GM21717 (cell line): ENCODE results near the gene ARFRP1.
A peak's percentile ranks its signal among the peaks of the same experiment; 100 is the strongest.

Experiments
- ATAC-seq: cut with Tn5 transposase; IDR thresholded peaks from one replicate; pipeline ENCODE4 v1.9.1; 2021; ENCODE audit warnings: mild to moderate bottlenecking, moderate library complexity; ENCODE audit not compliant: unreplicated experiment

The ARFRP1 gene

DNA sequence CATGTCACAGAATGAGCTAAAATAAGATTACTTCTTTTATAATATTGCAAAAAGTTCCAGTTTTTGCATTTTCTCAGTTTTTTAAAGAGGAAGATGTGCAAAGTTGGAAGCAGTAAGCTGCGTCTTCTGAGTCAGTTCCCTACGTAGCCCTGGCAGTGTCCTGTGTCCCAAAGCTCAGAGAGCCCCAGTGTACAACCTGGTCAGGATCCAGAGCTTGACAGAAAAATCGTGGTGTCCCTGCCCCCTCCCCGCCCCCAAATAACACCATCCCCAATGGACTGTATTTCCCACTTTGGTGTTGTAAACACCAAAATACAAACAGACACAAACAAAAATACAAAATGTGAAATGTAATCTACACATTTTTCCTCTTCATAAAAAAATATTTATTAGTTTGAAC, 36.4 kb upstream of the ARFRP1 start:
- no peak for ATAC-seq

DNA sequence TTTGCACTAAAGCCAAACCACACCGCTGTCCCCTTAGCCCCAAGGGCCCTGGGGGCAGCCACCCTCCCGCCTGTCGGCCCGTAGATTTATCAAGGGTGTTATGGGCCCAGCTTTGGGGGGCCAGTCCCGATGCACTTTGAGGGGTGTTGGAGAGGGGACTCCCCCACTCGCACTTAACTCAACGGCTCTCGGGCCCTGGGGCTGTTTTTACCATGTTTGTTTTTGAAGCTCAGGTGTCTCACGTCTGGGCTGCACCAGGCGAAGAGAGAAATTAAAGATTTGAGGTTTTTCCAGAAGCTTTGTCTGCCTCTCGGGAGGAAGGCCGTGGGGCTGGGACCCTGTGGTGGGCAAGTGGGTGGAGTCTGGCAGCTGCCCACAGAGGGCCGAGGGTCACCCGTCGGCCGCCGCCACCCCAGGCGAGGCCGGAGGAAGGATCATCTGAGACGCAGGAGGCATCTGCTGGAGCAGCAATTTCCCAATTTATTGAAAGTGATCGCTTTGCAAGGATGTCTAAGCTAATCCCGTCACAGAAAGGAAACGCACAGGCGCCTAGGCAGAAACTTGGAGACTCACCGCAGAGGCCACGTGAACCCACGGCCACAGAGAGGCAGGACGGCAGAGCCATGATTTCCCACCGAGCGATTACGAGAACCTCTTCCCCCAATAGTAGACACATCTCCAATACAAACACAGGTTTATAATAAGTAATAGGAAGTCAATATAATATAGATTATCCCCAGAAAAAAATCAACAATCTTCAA, 35.6 kb upstream of the ARFRP1 start:
- ATAC-seq: no peak

DNA sequence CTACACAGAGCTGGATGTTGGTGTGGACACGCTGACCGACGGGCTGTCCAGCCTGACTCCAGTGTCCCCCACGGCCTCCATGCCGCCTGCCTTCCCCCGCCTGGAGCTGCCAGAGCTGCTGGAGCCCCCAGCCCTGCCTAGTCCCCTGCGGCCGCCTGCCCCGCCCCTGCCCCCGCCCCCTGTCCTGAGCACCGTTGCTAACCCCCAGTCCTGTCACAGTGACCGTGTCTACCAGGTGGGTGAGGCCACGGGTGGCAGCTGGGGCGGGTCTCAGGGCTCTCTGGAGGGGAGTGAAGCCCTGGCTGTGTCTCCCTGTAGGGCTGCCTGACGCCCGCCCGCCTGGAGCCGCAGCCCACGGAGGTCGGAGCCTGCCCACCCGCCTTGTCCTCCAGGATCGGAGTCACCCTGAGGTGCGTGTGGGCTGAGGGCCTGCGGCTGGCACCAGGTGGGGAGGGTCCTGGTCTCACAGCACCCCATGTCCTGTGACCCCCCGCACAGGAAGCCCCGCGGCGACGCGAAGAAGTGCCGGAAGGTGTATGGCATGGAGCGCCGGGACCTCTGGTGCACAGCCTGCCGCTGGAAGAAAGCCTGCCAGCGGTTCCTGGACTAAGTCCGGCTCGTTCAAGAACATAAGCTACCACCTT, 34.7 kb upstream of the ARFRP1 start:
- ATAC-seq: no peak

DNA sequence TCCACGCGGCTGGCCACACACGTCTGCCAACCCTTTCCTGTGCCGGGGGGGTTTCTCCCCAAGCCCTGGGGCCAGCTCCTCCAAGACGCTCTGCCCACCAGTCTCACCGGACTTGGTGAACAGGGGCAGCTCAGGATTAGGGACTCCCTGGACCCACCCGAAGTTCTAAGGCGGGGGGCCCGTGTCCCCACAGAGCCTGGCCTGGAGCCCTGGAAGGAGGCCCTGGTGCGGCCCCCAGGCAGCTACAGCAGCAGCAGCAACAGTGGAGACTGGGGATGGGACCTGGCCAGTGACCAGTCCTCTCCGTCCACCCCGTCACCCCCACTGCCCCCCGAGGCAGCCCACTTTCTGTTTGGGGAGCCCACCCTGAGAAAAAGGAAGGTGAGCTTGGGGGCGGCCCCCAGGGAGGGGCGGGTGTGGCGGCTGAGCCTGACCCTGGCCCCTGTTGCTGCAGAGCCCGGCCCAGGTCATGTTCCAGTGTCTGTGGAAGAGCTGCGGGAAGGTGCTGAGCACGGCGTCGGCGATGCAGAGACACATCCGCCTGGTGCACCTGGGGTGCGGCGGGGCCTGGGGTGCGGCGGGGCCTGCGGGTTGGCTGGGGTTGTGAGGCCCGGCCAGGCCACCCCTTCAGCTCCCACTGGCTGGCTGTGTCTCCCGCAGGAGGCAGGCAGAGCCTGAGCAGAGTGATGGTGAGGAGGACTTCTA, 34.1 kb upstream of the ARFRP1 start:
- ATAC-seq: no peak

DNA sequence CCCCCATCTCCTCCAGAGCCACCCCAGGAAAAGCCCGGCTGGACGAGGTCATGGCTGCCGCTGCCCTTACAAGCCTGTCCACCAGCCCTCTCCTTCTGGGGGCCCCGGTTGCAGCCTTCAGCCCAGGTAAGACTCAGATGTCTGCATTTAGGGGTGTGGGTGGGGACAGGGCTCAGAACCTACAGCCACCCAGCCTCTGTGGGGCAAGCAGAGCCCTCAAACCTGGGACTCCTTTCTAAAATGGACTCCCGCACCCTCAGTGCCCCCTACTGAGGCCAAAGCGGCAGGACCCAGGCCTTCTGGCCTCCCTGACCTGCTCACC, 33.5 kb upstream of the ARFRP1 start:
- ATAC-seq: no peak

DNA sequence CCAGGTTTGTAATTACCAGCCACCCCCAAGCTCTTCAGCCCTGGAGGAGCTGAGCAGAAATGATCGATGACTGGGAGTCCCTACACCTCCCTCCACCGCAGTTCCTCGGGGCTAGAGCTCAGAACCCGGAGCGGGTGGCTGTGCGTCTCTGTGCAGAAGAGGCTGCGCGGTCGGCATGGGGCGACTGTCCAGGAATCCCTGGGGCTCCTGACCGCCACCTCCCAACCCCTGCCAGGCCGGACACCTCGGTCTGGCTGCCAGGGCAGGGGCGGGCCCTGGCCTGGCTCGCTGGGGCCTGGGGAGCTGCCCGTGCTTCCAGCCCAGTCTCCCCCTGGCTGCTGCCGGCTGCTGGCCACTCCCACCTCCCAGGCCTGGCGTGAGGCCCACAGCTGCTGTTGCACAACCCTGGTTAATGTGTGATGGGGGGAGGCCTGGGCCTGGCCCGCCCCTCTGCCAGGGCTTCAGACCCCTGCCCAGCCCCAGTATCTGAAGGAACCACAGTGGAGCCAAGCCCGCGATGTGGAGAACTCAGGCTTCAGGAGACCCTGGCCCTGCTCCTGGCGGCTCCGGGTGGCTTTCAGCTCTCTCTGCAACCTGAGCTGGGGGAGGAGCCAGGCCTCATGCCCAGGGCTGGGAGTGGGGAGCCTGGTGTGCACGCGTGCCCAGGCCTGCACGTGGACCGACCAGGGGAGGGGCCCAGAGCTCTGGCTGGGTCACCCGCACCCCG, 33.0 kb upstream of the ARFRP1 start:
- ATAC-seq: no peak

DNA sequence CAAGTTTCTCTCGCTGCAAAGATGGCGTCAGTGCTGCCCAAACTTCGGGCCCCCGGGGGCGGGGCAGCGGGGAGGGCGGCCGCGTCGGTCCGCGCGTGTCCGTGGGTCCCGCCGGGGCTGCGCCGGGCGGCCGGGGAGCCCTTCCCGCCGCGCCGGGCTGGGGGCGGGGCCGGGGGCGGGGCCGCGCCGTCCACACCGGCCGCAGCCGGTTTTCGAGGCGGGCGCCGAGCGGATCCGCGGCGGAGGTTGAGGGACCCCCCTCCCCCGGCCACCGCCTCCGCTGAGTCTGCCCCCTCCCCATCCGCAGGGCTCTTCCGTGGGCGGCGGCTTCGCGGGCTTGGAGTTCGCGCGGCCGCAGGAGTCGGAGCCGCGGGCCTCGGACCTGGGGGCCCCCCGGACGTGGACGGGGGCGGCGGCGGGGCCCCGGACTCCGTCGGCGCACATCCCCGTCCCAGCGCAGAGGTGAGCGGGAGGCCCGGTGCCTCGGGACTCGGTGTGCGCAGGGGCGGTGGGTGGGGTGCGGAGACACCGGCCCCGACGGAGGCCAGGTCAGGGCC, 32.4 kb upstream of the ARFRP1 start:
- ATAC-seq: no peak

DNA sequence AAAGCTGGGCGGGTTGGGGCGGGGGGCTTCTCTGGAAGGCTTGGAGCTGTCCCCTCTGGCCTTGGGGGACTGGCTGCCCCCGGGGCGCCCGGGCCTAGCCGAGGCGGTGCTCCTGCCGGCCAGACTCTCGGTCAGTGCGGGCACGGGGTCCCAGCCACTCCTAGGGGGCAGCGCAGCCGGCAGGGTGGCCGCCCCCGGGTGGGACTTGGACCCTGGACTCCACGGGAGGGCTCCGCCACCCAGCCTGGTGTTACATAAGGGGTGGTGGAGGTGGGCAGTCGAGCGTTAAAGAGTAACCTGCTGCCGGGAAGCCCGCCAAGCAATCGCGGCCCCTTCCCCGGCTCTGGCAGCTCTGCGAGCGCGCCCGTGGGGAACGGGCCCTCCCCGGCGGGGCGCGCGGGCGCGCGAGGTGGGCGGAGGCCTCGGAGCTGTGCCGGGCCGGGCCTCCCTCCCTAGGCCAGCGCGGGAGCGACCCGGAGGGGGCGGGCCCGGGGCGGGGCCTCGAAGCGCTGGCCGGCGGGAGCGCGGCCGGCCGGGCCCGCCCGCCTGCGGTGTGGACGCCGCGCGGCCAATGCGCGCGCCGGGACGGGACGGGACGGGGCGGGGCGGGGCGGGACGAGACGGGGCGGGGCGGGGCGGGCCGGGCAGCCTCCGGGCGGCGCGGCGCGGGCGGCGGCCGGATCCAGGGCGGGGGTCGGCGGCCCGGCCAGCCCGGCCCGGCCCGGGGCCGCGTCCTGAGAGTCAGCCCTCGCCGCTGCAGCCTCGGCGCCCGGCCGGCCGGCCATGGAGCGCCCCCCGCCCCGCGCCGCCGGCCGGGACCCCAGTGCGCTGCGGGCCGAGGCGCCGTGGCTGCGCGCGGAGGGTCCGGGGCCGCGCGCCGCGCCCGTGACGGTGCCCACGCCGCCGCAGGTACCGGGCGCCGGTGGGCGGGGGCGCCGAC, 31.6 kb upstream of the ARFRP1 start, which contains the start of gene SLC2A4RG:
Gene SLC2A4RG, plus strand, starts transcription at position 647 of the 940 bp plus-strand sequence. Its CDS starts 137 bp downstream, at position 784.
- ATAC-seq: peak; percentile 30

DNA sequence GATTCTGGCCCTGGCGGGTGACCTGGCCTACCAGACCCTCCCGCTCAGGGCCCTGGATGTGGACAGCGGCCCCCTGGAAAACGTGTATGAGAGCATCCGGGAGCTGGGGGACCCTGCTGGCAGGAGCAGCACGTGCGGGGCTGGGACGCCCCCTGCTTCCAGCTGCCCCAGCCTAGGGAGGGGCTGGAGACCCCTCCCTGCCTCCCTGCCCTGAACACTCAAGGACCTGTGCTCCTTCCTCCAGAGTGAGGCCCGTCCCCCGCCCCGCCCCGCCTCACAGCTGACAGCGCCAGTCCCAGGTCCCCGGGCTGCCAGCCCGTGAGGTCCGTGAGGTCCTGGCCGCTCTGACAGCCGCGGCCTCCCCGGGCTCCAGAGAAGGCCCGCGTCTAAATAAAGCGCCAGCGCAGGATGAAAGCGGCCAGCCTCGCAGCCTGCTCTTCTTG, 30.9 kb upstream of the ARFRP1 start:
- ATAC-seq: no peak

DNA sequence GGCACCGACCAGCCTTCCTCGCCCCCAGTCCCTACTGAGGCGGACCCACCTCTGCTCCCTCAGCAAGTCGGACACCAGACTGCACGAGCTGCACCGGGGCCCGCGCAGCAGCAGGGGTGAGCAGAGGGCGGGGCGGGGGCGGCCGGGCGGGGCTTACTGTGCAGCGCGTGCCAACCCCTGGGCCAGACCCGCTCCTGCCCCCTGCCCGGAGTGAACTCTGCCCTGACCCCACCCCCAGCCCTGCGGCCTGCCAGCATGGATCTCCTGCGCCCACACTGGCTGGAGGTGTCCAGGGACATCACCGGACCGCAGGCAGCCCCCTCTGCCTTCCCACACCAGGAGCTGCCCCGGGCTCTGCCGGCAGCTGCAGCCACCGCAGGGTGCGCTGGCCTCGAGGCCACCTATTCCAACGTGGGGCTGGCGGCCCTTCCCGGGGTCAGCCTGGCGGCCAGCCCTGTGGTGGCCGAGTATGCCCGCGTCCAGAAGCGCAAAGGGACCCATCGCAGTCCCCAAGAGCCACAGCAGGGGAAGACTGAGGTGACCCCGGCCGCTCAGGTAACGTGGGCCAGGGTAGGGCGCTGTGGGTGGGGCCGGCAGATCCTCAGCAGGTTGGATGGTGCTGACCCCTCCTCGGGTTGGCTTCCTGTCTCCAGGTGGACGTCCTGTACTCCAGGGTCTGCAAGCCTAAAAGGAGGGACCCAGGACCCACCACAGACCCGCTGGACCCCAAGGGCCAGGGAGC, 30.3 kb upstream of the ARFRP1 start:
- ATAC-seq: no peak

DNA sequence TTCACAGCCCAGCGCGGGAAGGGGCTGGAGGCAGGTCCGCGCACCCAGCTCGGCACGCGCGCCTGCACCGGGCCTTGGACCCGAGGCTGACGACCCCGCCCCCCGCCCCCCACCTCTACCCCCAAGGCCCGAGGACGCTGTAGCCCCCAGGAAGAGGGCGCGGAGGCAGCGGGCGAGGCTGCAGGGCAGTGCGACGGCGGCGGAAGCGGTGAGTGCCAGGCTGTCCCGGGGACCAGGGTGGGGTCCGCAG, 29.8 kb upstream of the ARFRP1 start:
- no peak for ATAC-seq

DNA sequence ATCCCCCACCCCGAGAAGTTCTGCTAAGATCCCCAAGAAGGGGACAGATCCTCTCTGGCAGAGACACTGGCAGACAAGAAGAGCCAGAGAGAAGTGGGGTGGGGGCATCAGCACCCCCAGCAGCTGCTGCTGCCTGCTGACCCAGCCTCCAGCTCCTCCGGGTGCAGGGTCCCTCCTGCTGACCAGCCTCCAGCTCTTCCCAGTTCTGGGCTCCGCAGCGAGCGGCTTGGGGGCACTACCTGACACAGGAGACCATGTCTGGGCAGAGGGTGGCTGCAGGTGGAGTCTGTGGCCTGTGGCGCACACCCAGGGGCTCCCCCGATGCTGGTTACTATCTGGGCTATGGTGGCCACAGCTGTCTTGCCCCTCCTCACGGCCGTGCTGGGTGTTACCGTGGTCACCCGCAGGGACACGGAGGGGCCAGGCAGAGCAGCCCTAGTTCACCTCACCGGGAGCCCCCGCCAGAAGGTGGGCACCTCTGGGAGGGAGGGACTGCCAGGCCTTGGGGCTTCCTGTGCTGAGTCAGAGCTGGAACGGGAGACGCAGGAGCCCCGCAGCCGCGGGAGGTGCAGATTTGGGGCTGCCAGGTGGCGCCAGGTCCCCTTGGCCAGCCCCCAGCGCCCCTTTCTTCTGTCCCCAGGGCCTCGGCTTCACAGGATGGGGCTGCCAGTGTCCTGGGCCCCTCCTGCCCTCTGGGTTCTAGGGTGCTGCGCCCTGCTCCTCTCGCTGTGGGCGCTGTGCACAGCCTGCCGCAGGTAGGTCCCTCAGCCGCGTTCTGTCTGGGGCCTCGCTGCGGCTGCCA, 29.3 kb upstream of the ARFRP1 start:
- ATAC-seq: no peak

DNA sequence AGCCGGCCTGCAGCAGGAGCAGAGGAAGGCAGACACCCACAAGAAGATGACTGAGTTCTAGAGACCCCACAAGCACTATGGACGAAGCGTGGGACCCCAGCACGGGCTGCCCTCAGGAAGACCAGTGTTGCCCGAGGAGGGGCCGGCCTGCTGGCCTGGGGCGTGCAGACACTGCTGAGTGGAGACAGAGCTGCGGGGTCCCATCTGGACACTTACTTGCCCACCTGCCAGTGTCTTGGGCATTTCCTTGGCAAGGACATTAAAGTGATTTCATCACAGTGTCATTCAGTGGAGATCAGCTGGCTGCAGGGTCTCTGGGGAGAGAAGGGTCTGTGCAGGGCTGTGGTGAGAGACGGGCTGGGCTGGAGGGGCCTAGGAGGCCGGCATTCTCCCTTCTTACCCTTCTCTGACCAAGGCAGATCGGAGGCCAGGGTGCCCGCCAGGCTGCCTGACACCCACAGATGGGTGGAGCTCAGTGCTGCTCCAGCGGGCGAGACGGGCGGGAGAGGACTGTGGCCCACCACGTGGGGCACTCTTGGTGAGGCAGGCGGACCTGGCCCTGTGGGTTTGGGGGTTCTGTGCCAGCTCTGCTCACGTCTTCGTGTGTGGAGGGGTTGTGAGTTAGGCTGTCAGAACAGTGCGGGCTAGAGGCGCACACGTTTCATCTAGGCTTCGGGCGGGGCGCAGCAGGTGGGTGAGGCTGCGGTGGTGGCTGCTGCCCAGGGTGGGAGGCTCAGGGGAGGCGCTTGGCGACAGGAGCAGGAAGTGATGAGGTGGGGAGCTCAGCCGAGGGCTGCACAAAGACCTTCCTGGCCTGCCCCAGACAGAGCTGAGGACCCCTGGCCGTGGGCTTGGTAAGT, 28.3 kb upstream of the ARFRP1 start, which contains the start of gene LIME1:
Gene LIME1, plus strand, starts transcription at position 806 of the 860 bp plus-strand sequence. CDS start 886 bp downstream, outside the sequence.
- no peak for ATAC-seq

DNA sequence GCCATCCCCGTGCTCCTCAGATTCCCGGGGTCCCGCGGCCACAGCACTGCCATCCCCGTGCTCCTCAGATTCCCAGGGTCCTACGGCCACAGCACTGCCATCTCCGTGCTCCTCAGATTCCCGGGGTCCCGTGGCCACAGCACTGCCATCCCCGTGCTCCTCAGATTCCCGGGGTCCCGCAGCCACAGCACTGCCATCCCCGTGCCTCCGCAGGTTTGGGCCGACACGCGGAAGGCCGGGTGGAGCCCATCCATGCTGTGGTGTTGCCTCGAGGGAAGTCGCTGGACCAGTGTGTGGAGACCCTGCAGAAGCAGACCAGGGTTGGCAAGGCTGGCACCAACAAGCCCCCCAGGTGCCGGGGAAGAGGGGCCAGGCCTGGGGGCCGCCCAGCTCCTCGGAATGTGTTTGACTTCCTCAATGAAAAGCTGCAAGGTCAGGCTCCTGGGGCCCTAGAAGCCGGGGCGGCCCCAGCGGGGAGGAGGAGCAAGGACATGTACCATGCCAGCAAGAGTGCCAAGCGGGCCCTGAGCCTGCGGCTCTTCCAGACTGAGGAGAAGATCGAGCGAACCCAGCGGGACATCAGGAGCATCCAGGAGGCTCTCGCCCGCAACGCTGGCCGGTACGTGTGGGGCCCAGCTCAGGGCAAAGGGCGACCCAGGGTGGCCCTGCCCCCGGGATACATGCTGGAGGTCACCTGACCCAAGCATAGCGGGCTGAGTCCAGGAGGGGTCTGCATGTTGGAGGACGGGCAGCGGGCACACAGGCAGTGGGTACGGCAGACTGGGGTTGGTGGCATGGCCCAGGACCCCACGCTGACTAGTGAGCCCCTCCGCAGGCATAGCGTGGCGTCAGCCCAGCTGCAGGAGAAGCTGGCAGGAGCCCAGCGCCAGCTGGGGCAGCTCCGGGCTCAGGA, 27.4 kb upstream of the ARFRP1 start:
- no peak for ATAC-seq

DNA sequence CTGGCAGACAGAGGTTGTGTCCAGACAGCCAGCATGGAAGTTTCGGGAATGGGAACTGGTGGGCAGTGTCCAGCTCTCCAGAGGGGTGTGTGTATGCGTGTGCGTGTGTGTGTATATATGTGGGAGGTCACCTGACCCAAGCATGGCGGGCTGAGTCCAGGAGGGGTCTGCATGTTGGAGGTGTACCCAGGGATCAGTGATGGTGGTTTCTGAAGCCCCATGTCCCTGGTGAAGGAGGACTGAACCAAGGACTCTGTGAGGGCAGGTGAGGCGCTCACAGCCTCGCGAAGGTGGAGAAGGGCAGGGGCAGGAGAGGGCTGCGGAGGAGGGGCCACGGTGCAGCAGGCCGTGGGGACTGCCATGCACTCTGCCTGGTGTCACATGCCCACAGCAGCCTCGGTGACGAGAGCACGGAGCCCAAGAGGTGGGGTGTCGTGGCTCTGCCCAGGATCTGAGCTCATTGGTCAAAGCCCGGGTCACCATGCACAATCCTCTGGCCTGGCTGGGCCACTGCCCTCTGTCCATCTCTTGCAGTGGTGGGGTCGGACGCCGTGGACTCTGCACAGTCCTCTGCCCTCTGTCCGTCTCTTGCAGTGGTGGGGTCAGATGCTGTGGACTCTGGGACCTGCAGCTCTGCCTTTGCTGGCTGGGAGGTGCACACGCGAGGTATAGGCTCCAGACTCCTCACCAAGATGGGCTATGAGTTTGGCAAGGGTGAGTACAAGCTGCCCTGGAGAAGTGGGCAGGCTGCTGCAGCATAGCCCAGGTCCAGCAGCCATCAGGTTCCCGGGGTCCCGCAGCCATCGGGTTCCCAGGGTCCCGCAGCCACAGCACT, 26.6 kb upstream of the ARFRP1 start:
- ATAC-seq: no peak
